Activated T-helper 1 cell treated with anti-CD3 and anti-CD28 coated beads, Interleukin-12 subunit alpha, Interleukin-12 subunit beta, Interleukin-2, Interleukin-4 antibody, amounts not matched to agents 30 ng/mL and 10 ng/mL and 1 ng/mL, durations not matched to agents 14 hours and 24 hours and 36 hours (primary cell): ENCODE data around the gene SMIM5. TPM values are rescaled to one million over a fixed set of nuclear protein-coding genes. Genes with fewer than 3 reads are reported as not detected.

Experiments
- DNase-seq: peaks from one replicate; pipeline ENCODE4 v3.0.0; 2021; ENCODE audit warnings: low spot score
- H3K27ac Mint-ChIP-seq: one replicate; pipeline ENCODE4 v1.8.0; 2021; ENCODE audit warnings: mild to moderate bottlenecking, mixed read lengths
- H3K27me3 Mint-ChIP-seq: one replicate; pipeline ENCODE4 v1.8.0; 2022; ENCODE audit warnings: mild to moderate bottlenecking, moderate library complexity, mixed read lengths; ENCODE audit not compliant: insufficient read depth
- H3K36me3 Mint-ChIP-seq: one replicate; pipeline ENCODE4 v1.8.0; 2021; ENCODE audit warnings: low read depth, mixed read lengths
- H3K4me1 Mint-ChIP-seq: one replicate; pipeline ENCODE4 v1.8.0; 2021; ENCODE audit warnings: low read depth, mixed read lengths
- H3K4me3 Mint-ChIP-seq: one replicate; pipeline ENCODE4 v1.8.0; 2021; ENCODE audit warnings: mild to moderate bottlenecking, moderate library complexity, mixed read lengths
- H3K9me3 Mint-ChIP-seq: one replicate; pipeline ENCODE4 v1.8.0; 2021; ENCODE audit warnings: mixed read lengths
- intact Hi-C: fragments of 100-400 bp; cut with micrococcal nuclease; formaldehyde crosslinking; loops from one replicate; pipeline ENCODE4 v1.15.1; 2024
- total RNA-seq: library from RNA; stranded (reverse); gene quantifications from 2 replicates; pipeline ENCODE4 v1.2.3, GENCODE V29; 2022

Gene SMIM5
- total RNA-seq, 1 donor from 2014 or later: not detected

DNA sequence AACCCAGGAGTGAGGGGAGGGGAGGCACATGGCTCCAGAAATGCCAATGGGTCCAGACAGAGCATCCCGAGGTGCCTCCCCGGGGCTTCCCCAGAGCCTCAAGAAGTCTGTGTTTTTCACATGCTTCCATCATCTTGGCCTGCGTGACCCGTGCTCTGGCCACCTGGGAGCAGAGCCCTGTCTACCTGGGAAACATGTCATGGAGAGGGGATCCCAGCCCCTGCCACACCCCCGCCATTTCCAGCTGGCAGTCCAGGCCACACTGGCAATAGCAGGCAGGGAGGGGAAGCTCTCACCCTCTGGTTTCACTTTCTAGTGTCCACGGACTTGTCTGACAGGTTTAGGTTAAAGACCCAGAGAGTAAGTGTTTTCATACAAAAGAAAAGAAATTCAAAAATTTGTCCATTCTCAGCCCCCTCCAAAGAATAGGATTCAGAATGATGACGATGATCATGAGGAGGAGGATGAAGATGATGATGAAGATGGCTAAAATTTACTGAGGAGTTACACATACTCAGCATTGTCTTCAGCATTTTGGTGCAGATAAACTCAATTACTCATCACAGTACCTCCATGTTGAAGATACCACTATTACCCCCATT lies 9.0 kb downstream of the SMIM5 start:
- no peak overlapping the region for H3K4me3 Mint-ChIP-seq
- intact Hi-C loops: no loop called here
- DNase-seq: no peak
- no peak overlapping the region for H3K27ac Mint-ChIP-seq
- H3K36me3 Mint-ChIP-seq: no peaks in the 10 kb centered on the region
- H3K9me3 Mint-ChIP-seq: no peaks in the 10 kb centered on the region
- H3K27me3 Mint-ChIP-seq: no peaks in the 10 kb centered on the region
- peaks cover 18% of the 10 kb centered on the region for H3K4me1 Mint-ChIP-seq

GRCh38 chr17:75642784-75643642 lies 9.8 kb downstream of the SMIM5 start:
- Mint-ChIP-seq H3K36me3 (no peaks in the 10 kb centered on the region), H3K27me3 (no peaks in the 10 kb centered on the region), H3K4me3 (no peak overlapping the region), H3K27ac (no peak overlapping the region), H3K9me3 (no peaks in the 10 kb centered on the region), H3K4me1 (peaks cover 18% of the 10 kb centered on the region)
- DNase-seq: no peak
- intact Hi-C loops: no loop called here

GRCh38 chr17:75643643-75644017 lies 10.4 kb downstream of the SMIM5 start:
- no peak overlapping the region for H3K27ac Mint-ChIP-seq
- no peaks in the 10 kb centered on the region for H3K27me3 Mint-ChIP-seq
- H3K9me3 Mint-ChIP-seq: no peaks in the 10 kb centered on the region
- intact Hi-C loops: no loop called here
- DNase-seq: no peak
- peaks cover 18% of the 10 kb centered on the region for H3K4me1 Mint-ChIP-seq
- H3K36me3 Mint-ChIP-seq: no peaks in the 10 kb centered on the region
- H3K4me3 Mint-ChIP-seq: no peak overlapping the region

DNA sequence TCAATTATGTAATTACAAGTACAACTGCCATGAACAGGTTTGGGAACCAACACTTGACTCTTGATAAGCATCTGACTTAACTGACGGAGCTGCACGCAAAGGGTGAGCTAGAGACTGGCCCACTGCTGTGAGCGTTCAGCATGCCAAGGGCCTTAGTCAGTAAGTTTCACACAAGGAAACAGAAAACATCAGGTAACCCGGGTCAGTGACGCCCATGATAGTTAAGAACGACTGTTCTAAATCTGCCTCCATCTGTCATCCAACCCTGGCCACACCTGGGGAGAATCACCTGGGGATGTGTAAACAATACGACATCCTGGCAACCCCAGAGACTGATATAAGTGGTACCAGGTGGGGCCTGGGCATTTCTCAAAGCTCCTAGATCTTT lies 12.3 kb downstream of the SMIM5 start:
- H3K36me3 Mint-ChIP-seq: peaks cover 9% of the 10 kb centered on the region
- H3K27me3 Mint-ChIP-seq: no peaks in the 10 kb centered on the region
- no peaks in the 10 kb centered on the region for H3K9me3 Mint-ChIP-seq
- peaks cover 18% of the 10 kb centered on the region for H3K4me1 Mint-ChIP-seq
- no peak overlapping the region for H3K27ac Mint-ChIP-seq
- intact Hi-C loops: no loop called here
- no peak overlapping the region for H3K4me3 Mint-ChIP-seq
- no peak for DNase-seq

- no peaks in the 10 kb centered on the region for H3K9me3 Mint-ChIP-seq
- no peak for DNase-seq
- peaks cover 18% of the 10 kb centered on the region for H3K4me1 Mint-ChIP-seq
- no peak overlapping the region for H3K4me3 Mint-ChIP-seq
- intact Hi-C loops: no loop called here
- H3K27me3 Mint-ChIP-seq: no peaks in the 10 kb centered on the region
- peaks cover 9% of the 10 kb centered on the region for H3K36me3 Mint-ChIP-seq
- peak overlapping the region; percentile 72 for H3K27ac Mint-ChIP-seq
Observed at GRCh38 chr17:75645889-75646637, 12.8 kb downstream of the SMIM5 start.

DNA sequence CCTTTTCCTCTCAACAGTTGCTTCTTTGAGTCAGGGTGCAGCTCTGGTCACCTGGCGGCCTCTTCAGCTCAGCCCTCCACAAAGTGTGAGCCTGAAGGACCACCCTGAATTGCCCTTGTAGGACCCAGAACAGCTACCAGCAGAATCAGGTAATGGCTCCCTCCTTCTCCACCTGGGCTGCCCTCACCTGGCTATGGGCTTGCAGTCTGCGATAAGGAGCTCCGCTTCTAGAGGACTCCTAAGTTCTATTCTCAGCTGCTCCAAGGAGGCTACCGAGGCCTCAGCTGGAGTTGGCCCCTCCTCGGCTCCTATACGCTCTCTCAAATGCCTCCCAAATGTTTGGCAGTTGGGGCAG lies 13.4 kb downstream of the SMIM5 start:
- intact Hi-C loops: no loop called here
- no peaks in the 10 kb centered on the region for H3K9me3 Mint-ChIP-seq

GRCh38 chr17:75647061-75647460 lies 13.8 kb downstream of the SMIM5 start:
- Mint-ChIP-seq H3K9me3 (no peaks in the 10 kb centered on the region), H3K27me3 (no peaks in the 10 kb centered on the region), H3K4me1 (peaks cover 18% of the 10 kb centered on the region), H3K27ac (no peak overlapping the region), H3K4me3 (no peak overlapping the region), H3K36me3 (peaks cover 9% of the 10 kb centered on the region)
- intact Hi-C loops: no loop called here
- DNase-seq: no peak

More for the DNA sequence above, 13.4 kb downstream of the SMIM5 start:
- Mint-ChIP-seq H3K4me1 (peaks cover 18% of the 10 kb centered on the region), H3K27me3 (no peaks in the 10 kb centered on the region), H3K27ac (no peak overlapping the region), H3K4me3 (no peak overlapping the region), H3K36me3 (peaks cover 9% of the 10 kb centered on the region)
- no peak for DNase-seq

GRCh38 chr17:75647921-75648320 lies 14.7 kb downstream of the SMIM5 start:
- no peak for DNase-seq
- Mint-ChIP-seq H3K4me1 (peaks cover 18% of the 10 kb centered on the region), H3K4me3 (no peak overlapping the region), H3K36me3 (peaks cover 9% of the 10 kb centered on the region), H3K27ac (no peak overlapping the region), H3K27me3 (no peaks in the 10 kb centered on the region), H3K9me3 (no peaks in the 10 kb centered on the region)
- intact Hi-C loops: no loop called here

GRCh38 chr17:75649687-75650086 lies 16.5 kb downstream of the SMIM5 start:
- intact Hi-C loops: no loop called here
- peaks cover 9% of the 10 kb centered on the region for H3K36me3 Mint-ChIP-seq
- H3K27me3 Mint-ChIP-seq: no peaks in the 10 kb centered on the region
- no peak overlapping the region for H3K27ac Mint-ChIP-seq
- peaks cover 18% of the 10 kb centered on the region for H3K4me1 Mint-ChIP-seq
- no peaks in the 10 kb centered on the region for H3K9me3 Mint-ChIP-seq
- no peak for DNase-seq
- H3K4me3 Mint-ChIP-seq: no peak overlapping the region

GRCh38 chr17:75650874-75651273 lies 17.6 kb downstream of the SMIM5 start:
- no peak for DNase-seq
- intact Hi-C loops: no loop called here
- Mint-ChIP-seq H3K27ac (no peak overlapping the region), H3K36me3 (peaks cover 9% of the 10 kb centered on the region), H3K9me3 (no peaks in the 10 kb centered on the region), H3K27me3 (no peaks in the 10 kb centered on the region), H3K4me3 (no peak overlapping the region), H3K4me1 (peaks cover 7% of the 10 kb centered on the region)

DNA sequence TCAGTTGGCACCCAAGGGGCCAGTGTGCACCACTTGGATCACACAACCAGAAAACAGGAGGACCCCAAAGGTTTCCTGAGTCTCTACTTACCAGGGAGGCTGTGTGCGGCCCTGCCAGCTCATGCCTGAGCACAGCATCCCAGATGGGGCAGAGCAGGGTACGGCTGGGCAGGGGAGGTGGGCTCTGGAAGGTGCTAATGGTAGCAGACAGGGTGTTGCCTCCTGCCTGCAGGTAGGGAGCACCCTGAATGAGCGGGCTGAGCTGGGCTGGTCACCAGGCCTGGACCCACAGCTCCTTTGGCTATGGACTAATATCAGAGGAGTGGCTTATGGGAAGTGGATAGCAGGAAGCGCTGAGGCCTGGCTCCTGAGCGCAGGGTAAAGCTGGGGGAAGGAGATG lies 19.1 kb downstream of the SMIM5 start:
- no peak overlapping the region for H3K4me3 Mint-ChIP-seq
- intact Hi-C loops: no loop called here
- no peak for DNase-seq
- no peak overlapping the region for H3K27ac Mint-ChIP-seq
- H3K27me3 Mint-ChIP-seq: no peaks in the 10 kb centered on the region
- peaks cover 14% of the 10 kb centered on the region for H3K36me3 Mint-ChIP-seq
- H3K9me3 Mint-ChIP-seq: no peaks in the 10 kb centered on the region
- no peaks in the 10 kb centered on the region for H3K4me1 Mint-ChIP-seq

- Mint-ChIP-seq H3K36me3 (peaks cover 15% of the 10 kb centered on the region), H3K27me3 (no peaks in the 10 kb centered on the region), H3K4me3 (no peak overlapping the region), H3K4me1 (no peaks in the 10 kb centered on the region), H3K27ac (no peak overlapping the region), H3K9me3 (no peaks in the 10 kb centered on the region)
- DNase-seq: no peak
- intact Hi-C loops: no loop called here
Observed at GRCh38 chr17:75652934-75653549, 19.8 kb downstream of the SMIM5 start.

GRCh38 chr17:75654176-75654575 lies 20.9 kb downstream of the SMIM5 start:
- no peaks in the 10 kb centered on the region for H3K27me3 Mint-ChIP-seq
- peaks cover 11% of the 10 kb centered on the region for H3K36me3 Mint-ChIP-seq
- H3K27ac Mint-ChIP-seq: peak overlapping the region; percentile 6
- no peak for DNase-seq
- H3K4me1 Mint-ChIP-seq: no peaks in the 10 kb centered on the region
- intact Hi-C loops: no loop called here
- H3K4me3 Mint-ChIP-seq: no peak overlapping the region
- H3K9me3 Mint-ChIP-seq: no peaks in the 10 kb centered on the region
